ENCODE measurements around the gene RESP18. TPM values are rescaled to one million over a fixed set of nuclear protein-coding genes. Genes with fewer than 3 reads are reported as not detected.
A peak's percentile ranks its signal among the peaks of the same experiment; 100 is the strongest.

The RESP18 gene
- total RNA-seq, 1 experiment from 2014 or later, result not detected

DNA sequence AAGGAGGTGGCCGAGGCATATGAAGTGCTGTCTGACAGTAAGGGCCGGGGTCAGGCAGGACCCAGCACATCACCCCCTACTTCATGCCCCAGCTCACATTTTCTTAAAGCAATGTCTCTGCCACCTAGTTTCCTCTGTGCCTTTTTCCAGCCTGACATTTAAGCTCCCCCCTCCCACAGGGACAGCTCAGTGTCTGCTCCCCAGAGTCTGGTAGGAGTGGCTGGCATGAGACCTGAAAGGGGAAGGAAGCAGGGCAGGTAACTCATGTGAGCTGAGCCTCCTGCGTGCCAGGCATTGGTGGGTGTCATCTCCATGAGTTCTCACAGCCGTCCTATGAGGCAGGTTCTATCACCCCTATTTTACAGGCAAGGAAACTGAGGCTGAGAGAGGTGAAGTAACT is 51.9 kb downstream of the RESP18 start:
- ChIA-PET POLR2A (interaction anchor here (1.2 to 10.0 kb wide), 5 partner anchors 10 to 62 kb away, joined by 4 to 263 read pairs (median 34); partner anchors contain the start of genes ABCB6, ANKZF1, ATG9A and GLB1L), CTCF (interaction anchor here (0.6 to 18.2 kb wide), 2 partner anchors 16 to 62 kb away, joined by 3 to 445 read pairs; partner anchors contain the start of gene ABCB6)
- DNase-seq (ENCODE audit: unreplicated experiment), result no peak
- TF ChIP-seq, protein P1, sequence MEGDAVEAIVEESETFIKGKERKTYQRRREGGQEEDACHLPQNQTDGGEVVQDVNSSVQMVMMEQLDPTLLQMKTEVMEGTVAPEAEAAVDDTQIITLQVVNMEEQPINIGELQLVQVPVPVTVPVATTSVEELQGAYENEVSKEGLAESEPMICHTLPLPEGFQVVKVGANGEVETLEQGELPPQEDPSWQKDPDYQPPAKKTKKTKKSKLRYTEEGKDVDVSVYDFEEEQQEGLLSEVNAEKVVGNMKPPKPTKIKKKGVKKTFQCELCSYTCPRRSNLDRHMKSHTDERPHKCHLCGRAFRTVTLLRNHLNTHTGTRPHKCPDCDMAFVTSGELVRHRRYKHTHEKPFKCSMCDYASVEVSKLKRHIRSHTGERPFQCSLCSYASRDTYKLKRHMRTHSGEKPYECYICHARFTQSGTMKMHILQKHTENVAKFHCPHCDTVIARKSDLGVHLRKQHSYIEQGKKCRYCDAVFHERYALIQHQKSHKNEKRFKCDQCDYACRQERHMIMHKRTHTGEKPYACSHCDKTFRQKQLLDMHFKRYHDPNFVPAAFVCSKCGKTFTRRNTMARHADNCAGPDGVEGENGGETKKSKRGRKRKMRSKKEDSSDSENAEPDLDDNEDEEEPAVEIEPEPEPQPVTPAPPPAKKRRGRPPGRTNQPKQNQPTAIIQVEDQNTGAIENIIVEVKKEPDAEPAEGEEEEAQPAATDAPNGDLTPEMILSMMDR (IDR thresholded peaks at IDR 0.05; ENCODE audit: unreplicated experiment), result no peak
- Mint-ChIP-seq H3K4me3 (ENCODE audit: unreplicated experiment) (peak overlapping the region; percentile 86), H3K4me1 (ENCODE audit: insufficient read depth, unreplicated experiment) (peaks cover 37% of the 10 kb centered on the region), H3K36me3 (ENCODE audit: insufficient read depth, unreplicated experiment) (peaks cover 33% of the 10 kb centered on the region), H3K27me3 (ENCODE audit: insufficient read depth, unreplicated experiment) (no peaks in the 10 kb centered on the region), H3K27ac (ENCODE audit: low read depth, unreplicated experiment) (no peak overlapping the region), H3K9me3 (ENCODE audit: unreplicated experiment) (no peaks in the 10 kb centered on the region)
- intact Hi-C loops (cut with micrococcal nuclease), result no loop called here
- BruUV-seq (replicated peaks), result TSS peak; percentile 40

DNA sequence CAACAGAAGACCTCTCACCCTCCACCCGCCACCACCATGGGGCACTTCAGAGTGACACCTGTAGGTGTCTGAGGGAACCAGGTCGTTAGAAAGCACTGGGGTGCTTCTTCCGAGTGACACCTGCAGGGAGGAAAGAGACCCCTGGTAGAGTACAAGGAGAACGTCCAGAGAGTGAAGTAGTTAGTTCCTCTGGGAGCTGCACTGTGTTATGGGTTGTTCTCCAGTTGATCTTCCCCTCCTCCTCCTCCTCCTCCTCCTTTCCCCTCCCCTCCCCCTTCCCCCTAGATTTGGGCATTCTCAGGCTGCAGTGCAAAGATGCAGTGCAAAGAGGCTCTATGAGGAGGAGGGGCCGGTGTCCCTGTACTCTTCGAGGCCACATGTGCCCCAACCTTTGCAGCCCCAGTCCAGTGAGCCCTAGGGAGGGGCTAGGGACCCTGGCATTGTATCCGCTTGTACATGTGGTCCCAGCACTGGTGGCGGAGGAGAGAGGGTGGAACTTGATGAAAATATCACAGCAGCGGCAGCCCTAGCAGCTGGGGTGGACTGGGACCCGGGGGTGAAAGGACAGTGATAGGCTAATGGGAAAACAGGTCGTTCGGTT is 52.5 kb downstream of the RESP18 start:
- intact Hi-C loops (cut with micrococcal nuclease), result loop anchor here (1.0 to 5.0 kb wide), 6 partner anchors 9 to 103 kb away; partner anchors contain the start of genes ANKZF1, ATG9A, CNPPD1 and RETREG2
- H3K9me3 Mint-ChIP-seq (ENCODE audit: unreplicated experiment), result no peaks in the 10 kb centered on the region
- peak overlapping the region; percentile 86 for H3K4me3 Mint-ChIP-seq (ENCODE audit: unreplicated experiment)
- H3K36me3 Mint-ChIP-seq (ENCODE audit: insufficient read depth, unreplicated experiment), result peaks cover 31% of the 10 kb centered on the region
- H3K27me3 Mint-ChIP-seq (ENCODE audit: insufficient read depth, unreplicated experiment), result no peaks in the 10 kb centered on the region
- H3K4me1 Mint-ChIP-seq (ENCODE audit: insufficient read depth, unreplicated experiment), result peaks cover 31% of the 10 kb centered on the region
- ChIA-PET CTCF (interaction anchor here (0.6 to 18.2 kb wide), 3 partner anchors 17 to 282 kb away, joined by 3 to 445 read pairs (median 3); partner anchors contain the start of gene ABCB6), POLR2A (interaction anchor here (0.6 to 10.0 kb wide), 10 partner anchors 11 to 108 kb away, joined by 3 to 263 read pairs (median 8); partner anchors contain the start of genes ABCB6, ANKZF1, ATG9A and DNPEP)
- peak overlapping the region; percentile 86 for H3K27ac Mint-ChIP-seq (ENCODE audit: low read depth, unreplicated experiment)
- DNase-seq (ENCODE audit: unreplicated experiment), result no peak
- TF ChIP-seq, protein P1 (IDR thresholded peaks at IDR 0.05; ENCODE audit: unreplicated experiment), result no peak
- no TSS peak for BruUV-seq (replicated peaks)

DNA sequence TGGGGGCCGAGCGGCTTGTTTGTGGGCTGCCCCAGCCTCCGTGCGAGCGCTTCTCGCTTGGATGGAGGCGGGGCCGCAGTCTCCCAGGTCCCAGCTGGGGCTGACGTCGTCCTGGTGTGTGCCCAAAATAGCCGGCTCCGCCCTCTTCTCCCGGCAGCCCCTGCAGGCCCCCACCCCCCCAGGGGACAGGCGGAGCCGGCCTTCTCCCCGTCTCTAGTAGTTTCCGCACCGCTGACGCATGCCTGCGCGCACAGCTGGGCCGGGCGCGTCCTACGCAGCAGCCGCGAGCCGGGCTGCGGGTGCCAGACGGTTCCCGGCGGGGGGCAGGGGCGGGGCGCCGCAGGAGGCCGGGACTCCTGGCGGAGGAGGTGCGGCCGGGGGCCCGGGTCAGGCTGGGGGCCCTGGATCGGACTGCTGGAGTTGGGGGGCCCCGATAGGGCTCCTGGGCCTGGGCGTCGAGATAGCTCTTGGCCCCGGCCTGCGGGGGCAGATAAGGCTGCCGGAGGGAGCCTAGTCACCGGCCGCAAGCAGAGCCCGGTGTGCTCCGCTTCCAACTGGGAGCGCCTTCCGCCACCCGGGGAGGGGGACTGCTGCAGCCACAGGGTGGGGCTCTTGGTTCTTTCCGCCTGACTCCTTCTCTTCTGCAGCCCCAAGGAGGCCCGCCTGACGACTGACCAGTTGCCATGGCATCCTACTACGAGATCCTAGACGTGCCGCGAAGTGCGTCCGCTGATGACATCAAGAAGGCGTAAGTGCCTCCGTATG is 53.2 kb downstream of the RESP18 start, which contains the start of gene DNAJB2:
DNAJB2 (plus strand) TSS at position 216 of the 765 bp plus-strand sequence; CDS start at position 684, 468 bp downstream.
- Mint-ChIP-seq H3K27ac (ENCODE audit: low read depth, unreplicated experiment) (peak within 1 kb of the TSS; percentile 86), H3K27me3 (ENCODE audit: insufficient read depth, unreplicated experiment) (no peaks in the 10 kb centered on the region), H3K36me3 (ENCODE audit: insufficient read depth, unreplicated experiment) (peaks cover 31% of the 10 kb centered on the region), H3K4me1 (ENCODE audit: insufficient read depth, unreplicated experiment) (peaks cover 37% of the 10 kb centered on the region), H3K4me3 (ENCODE audit: unreplicated experiment) (peak within 1 kb of the TSS; percentile 86), H3K9me3 (ENCODE audit: unreplicated experiment) (no peaks in the 10 kb centered on the region)
- ChIA-PET POLR2A (interaction anchor here (0.5 to 10.0 kb wide), 23 partner anchors 10 to 423 kb away, joined by 3 to 263 read pairs (median 4); partner anchors contain the start of genes ABCB6, ANKZF1, ATG9A and CHPF), CTCF (interaction anchor here (0.6 to 18.2 kb wide), 11 partner anchors 7 to 359 kb away, joined by 3 to 445 read pairs (median 4); partner anchors contain the start of genes CNPPD1, GLB1L and STK16)
- TF ChIP-seq, protein P1 (IDR thresholded peaks at IDR 0.05; ENCODE audit: unreplicated experiment), result no peak
- intact Hi-C loops (cut with micrococcal nuclease), result loop anchor here (1.0 to 5.0 kb wide), 6 partner anchors 10 to 102 kb away; partner anchors contain the start of genes ANKZF1, ATG9A, CNPPD1 and RETREG2
- BruUV-seq (replicated peaks), result no TSS peak
- DNase-seq (ENCODE audit: unreplicated experiment), result peak; percentile 97

Data from MCF 10A (cell line).